NT2/D1 (cell line): ENCODE data around the gene PPIH.

Experiments used
- SUZ12 ChIP-seq: IDR thresholded peaks from 2 replicates; pipeline ENCODE4 v1.6.1; 2011; ENCODE audit not compliant: insufficient read length, insufficient read depth; ENCODE audit errors: extremely low read depth
- YY1 ChIP-seq: IDR thresholded peaks from 2 replicates; pipeline ENCODE4 v1.6.1; 2011; ENCODE audit not compliant: insufficient read length, insufficient read depth
- ZNF274 ChIP-seq: IDR thresholded peaks from 2 replicates; pipeline ENCODE4 v1.6.1; 2011; ENCODE audit warnings: mild to moderate bottlenecking, low read depth, low read length

- TF ChIP-seq ZNF274 (no peak), YY1 (no peak), SUZ12 (no peak)
Observed at GRCh38 chr1:42618866-42619265, 39.4 kb upstream of the PPIH start.
